Skin epidermis (tissue), 12 donors: ENCODE measurements around the gene POLR2I.
"Not testable (repeated sequence)": the region's sequence is repeated elsewhere in the genome, so short reads cannot be mapped to it uniquely, and the experiment has no call there.

Source experiments
- H3K27ac ChIP-seq, 21 experiments: fragments of 200-600 bp; sonication (generic) in 11 of 21; one replicate each; pipeline ENCODE4 v1.5.0; 2020; ENCODE audit warnings: mild to moderate bottlenecking in 3 of 21, inconsistent platforms in 2 of 21, moderate library complexity in 2 of 21
- H3K4me3 ChIP-seq, 7 experiments: fragments of 200-600 bp; sonication (generic) in 2 of 7; one replicate each; pipeline ENCODE4 v1.5.0; 2020; ENCODE audit warnings: inconsistent platforms in 2 of 7, mild to moderate bottlenecking in 2 of 7, moderate library complexity in 1 of 7

POLR2I gene

DNA sequence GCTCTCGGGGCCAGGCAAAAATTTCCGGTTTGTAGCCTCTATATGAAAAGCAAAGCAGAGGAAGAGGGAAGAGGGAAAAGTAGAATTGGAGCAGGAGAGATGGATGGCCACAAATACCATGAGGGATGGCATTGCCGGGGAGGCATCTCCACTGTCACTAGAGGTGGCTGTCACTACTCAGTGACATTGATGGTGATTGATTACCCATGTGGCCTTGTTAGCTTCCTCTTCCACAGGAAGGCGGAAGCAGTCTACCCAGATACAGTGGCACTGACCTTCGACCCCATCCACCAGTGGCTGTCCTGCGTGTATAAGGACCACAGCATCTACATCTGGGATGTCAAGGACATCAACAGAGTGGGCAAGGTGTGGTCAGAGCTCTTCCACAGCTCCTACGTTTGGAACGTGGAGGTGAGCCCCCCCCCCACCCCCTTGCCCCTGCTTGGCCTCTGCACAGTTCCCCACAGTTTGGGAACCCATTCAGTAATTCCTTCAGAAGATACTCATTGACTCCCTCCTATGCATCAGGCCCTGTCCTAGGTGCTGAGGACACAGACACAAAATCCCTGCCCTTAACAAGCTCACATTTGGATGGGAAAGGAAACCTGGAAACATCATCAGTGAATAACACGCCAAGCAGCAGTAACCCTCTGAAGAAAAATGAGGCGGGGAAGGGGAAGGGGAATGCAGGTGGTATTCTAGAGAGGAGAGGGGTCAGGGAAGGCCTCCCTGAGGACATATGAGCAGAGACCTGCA, 41.4 kb downstream of the POLR2I start:
- Histone ChIP-seq H3K4me3 (no peak overlapping the region), H3K27ac (no peak overlapping the region)

- Histone ChIP-seq H3K4me3 (no peak overlapping the region), H3K27ac (no peak overlapping the region)
Observed at GRCh38 chr19:36072081-36072480, 42.6 kb downstream of the POLR2I start.

DNA sequence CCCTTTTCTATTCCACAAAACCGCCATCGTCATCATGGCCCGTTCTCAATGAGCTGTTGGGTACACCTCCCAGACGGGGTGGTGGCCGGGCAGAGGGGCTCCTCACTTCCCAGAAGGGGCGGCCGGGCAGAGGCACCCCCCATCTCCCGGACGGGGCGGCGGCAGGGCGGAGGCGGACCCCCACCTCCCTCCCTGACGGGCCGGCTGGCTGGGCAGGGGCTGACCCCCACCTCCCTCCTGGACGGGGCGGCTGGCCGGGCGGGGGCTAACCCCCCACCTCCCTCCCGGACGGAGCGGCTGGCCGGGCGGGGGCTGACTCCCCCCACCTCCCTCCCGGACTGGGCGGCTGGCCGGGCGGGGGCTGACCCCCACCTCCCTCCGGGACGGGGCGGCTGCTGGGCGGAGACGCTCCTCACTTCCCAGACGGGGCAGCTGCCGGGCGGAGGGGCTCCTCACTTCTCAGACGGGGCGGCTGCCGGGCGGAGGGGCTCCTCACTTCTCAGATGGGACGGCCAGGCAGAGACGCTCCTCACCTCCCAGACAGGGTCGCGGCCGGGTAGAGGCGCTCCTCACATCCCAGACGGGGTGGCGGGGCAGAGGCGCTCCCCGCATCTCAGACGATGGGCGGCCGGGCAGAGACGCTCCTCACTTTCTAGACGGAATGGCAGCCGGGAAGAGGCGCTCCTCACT, 45.7 kb downstream of the POLR2I start:
- not testable (repeated sequence) for H3K4me3 ChIP-seq, H3K27ac ChIP-seq

DNA sequence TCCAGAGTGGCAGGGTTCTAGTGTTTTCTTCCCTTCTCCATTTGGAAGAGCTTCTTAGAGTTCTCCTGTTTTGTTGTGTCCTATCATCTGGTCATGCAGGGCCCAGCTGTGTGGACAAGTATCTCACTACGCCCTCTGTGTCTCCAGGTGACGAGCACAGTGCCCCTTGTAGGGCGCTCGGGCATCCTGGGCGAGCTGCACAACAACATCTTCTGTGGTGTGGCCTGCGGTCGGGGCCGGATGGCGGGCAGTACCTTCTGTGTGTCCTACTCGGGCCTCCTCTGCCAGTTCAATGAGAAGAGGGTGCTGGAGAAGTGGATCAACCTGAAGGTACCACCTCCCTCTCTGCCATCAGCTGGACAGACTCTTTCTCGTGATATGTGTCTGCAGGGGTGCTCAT, 47.0 kb downstream of the POLR2I start:
- H3K4me3 ChIP-seq, result no peak overlapping the region
- no peak overlapping the region for H3K27ac ChIP-seq

- H3K27ac ChIP-seq, result no peak overlapping the region
Observed at GRCh38 chr19:36064826-36065225, 49.8 kb downstream of the POLR2I start.

More at GRCh38 chr19:36064826-36065225, 49.8 kb downstream of the POLR2I start:
- H3K4me3 ChIP-seq, result no peak overlapping the region
